Hematopoietic multipotent progenitor cell treated with erythropoietin and hydrocortisone succinate and interleukin-3 and kit ligand, for 17 days (in vitro differentiated cells): ENCODE data around the gene MRPL36.

ENCODE experiments used
- DNase-seq: peaks from one replicate; pipeline ENCODE4 v3.0.0-alpha.2; 2015; ENCODE audit warnings: low spot score

Gene MRPL36

GRCh38 chr5:1781726-1782384, 17.8 kb downstream of the MRPL36 start:
- no peak for DNase-seq

- DNase-seq: no peak
Measured at GRCh38 chr5:1781107-1781506, 18.5 kb downstream of the MRPL36 start.

- no peak for DNase-seq
Measured at GRCh38 chr5:1780614-1780930, 19.1 kb downstream of the MRPL36 start.

- DNase-seq: no peak
Measured at GRCh38 chr5:1779782-1780613, 19.6 kb downstream of the MRPL36 start.

- no peak for DNase-seq
Measured at GRCh38 chr5:1779021-1779680, 20.5 kb downstream of the MRPL36 start.

- no peak for DNase-seq
Measured at GRCh38 chr5:1778138-1779020, 21.3 kb downstream of the MRPL36 start.

GRCh38 chr5:1777281-1778137, 22.1 kb downstream of the MRPL36 start:
- DNase-seq: no peak

- no peak for DNase-seq
Measured at GRCh38 chr5:1776831-1777230, 22.8 kb downstream of the MRPL36 start.

GRCh38 chr5:1772634-1773033, 27.0 kb downstream of the MRPL36 start:
- no peak for DNase-seq

GRCh38 chr5:1771149-1772065, 28.2 kb downstream of the MRPL36 start:
- DNase-seq: no peak

- DNase-seq: no peak
Measured at GRCh38 chr5:1770443-1770802, 29.2 kb downstream of the MRPL36 start.

- DNase-seq: no peak
Measured at GRCh38 chr5:1769752-1770442, 29.7 kb downstream of the MRPL36 start.

GRCh38 chr5:1769017-1769640, 30.5 kb downstream of the MRPL36 start:
- DNase-seq: no peak

- no peak for DNase-seq
Measured at GRCh38 chr5:1768283-1769000, 31.2 kb downstream of the MRPL36 start.

- DNase-seq: no peak
Measured at GRCh38 chr5:1767524-1768282, 31.9 kb downstream of the MRPL36 start.

GRCh38 chr5:1765880-1766235, 33.8 kb downstream of the MRPL36 start:
- no peak for DNase-seq

GRCh38 chr5:1765141-1765879, 34.3 kb downstream of the MRPL36 start:
- no peak for DNase-seq
